Stimulated activated naive CD4-positive, alpha-beta T cell (primary cell): Measurements from ENCODE around the gene GSE1.

Source experiments
- DNase-seq, 6 experiments: peaks; one replicate each; lab custom pipeline; 2025; lab: John Stamatoyannopoulos, UW

GSE1 gene

DNA sequence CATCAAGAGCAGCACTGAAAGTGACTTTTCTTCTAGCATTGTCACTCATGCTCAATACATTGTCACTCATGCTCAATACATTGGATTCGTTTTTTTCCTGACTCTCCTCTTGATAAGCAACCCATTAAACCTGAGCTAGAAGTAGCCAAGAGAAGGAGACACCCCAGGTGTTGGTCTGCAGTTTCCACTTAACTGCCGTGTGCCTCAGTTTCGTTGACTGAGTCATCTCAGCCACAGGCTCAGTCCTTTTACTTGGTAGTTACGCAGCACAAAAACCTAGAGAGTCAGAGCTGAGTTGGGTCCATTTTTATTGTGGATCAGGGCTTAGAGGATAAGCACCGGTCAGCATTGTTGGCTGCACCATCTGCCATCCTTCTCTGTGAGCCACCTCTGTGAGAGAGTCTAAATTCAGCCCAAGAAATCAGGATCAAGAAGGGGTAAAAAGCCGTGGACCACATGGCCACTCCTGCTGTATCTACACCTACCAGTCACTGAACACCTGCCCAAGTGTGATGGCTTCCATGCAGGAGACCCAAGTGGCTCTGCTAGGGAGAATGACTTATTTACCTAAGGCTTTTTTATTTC is 64.4 kb downstream of the GSE1 start:
- DNase-seq = no peak

DNA sequence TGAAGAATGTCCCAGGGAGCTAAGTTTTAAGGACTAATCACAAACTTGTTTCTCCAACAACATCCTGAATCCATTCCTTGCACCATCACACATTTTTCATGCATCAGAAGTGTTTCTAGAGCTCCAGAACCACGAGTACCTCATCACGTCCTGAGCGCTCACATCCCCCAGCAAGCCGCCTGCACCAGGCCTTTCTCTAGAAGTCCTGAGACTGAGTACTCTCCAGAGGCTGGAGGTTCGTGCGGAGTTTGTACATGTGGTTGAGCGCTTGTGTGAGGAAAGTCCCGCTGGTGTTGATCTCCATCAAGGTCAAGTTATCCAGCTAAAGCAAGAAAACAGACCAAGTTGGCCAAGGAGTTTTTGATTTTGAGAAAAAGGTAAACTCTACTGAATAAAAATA is 64.9 kb downstream of the GSE1 start:
- no peak for DNase-seq

DNA sequence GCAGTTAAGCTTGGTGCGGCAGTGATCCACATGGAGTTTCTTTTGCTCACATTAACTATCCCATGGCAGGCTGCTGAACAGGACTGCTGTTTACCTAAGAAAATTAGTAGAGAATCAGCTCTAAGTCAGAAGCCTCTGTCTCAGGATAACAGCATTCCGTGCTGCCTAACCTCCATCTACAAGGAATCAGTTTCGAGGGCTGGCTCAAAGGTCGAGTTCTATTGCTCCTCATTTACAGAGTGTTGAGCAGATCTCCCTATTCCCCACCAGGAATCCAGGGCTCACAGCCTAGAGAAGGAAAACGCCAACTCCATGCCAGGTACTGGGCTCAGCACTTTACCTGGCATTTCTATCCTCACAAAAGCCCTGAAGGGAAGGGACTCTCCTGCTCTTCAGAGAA is 65.7 kb downstream of the GSE1 start:
- no peak for DNase-seq

DNA sequence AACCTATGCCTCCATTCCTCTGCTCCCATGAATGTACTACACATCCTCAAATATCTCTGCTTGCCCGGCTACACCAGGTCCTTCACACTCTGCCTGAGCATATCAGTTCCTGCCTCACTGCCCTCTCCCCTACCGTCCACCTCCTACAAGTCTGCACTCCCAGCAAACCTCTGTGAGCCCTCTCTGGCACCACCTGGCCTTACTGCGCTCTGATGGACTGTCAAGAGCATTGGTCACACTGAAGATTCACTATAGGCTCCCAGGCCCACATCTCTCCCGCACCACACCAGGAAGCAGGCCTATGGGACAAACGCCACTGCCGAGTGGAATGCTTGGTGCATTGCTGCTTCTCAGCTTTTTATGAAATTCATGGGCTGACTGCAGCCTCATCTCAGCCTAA is 66.7 kb downstream of the GSE1 start:
- DNase-seq = no peak

DNA sequence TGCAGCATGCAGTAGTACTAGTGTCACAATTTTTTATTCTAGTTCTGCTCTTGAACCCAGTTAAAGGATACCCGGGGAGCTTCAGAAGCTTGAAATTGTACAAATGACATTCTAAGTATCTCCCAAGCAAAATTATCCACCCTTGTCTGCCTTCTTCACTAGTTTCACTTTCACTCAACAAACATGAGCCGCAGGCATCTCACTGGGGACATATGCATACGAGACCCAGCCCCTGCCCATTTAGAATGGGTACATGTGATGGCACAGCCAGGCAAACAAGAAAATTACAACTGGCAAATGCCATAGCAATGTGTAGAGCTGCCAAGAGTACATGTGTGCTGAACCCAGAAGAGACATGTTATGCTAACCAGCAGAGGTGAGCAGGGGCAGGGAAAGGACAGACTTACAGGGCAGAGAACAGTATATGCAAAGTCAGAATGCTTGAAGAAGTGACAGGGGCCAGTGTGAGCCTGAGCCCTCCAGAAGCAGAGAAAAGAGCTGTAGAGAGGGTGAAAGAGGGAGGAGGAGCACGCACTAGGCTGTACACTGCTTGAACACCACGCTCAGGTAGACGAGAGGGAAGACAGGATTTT is 67.3 kb downstream of the GSE1 start:
- no peak for DNase-seq

GRCh38 chr16:85681255-85681654 is 68.1 kb downstream of the GSE1 start:
- no peak for DNase-seq

- no peak for DNase-seq
These were observed 69.4 kb downstream of the GSE1 start for GRCh38 chr16:85682516-85682915.

GRCh38 chr16:85683363-85683762 is 70.2 kb downstream of the GSE1 start:
- DNase-seq = no peak

DNA sequence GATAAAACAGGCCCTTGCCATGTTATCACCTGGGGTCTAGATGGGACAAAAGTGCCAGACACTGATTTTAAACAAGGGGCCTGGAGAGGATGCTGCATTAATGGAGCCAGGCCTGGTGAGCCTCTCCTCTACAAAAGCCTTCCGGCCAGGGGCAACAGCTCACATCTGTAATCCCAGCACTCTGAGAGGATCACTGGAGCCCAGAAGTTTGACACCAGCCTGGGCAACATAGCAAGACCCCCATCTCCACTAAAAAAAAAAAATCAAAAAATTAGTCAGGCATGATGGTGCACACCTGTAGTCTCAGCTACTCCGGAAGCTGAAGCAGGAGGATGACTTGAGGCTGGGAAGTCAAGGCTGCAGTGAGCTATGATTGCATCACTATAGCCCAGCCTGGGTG is 72.1 kb downstream of the GSE1 start:
- no peak for DNase-seq

DNA sequence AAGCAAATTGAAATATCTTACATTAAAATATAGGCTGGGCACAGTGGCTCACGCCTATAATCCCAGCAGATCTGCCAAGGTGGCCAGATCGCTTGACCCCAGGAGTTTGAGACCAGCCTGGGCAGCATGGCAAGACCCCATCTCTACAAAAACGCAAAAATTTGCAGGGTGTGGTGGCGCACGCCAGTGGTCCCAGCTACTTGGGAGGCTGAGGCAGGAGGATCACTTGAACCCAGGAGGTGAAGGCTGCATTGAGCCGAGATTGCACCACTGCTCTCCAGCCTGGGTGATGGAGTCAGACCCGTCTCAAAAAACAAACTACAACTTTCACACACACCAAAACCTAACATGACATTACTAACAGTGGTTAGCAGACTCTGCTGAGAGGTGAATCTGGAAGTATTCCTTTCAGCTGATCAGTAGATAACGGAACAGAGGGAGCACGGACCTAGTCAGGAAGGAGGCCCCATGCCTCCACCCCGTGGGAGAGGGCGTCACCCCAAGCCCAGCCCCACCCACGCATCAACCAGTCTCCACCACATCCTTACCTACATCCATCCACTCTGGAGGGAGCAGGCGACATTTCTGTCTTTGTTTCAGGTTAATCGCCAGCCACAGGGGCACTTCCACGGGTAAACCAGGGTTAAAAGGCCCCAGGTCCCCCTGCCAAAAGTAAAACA is 73.9 kb downstream of the GSE1 start:
- no peak for DNase-seq

DNA sequence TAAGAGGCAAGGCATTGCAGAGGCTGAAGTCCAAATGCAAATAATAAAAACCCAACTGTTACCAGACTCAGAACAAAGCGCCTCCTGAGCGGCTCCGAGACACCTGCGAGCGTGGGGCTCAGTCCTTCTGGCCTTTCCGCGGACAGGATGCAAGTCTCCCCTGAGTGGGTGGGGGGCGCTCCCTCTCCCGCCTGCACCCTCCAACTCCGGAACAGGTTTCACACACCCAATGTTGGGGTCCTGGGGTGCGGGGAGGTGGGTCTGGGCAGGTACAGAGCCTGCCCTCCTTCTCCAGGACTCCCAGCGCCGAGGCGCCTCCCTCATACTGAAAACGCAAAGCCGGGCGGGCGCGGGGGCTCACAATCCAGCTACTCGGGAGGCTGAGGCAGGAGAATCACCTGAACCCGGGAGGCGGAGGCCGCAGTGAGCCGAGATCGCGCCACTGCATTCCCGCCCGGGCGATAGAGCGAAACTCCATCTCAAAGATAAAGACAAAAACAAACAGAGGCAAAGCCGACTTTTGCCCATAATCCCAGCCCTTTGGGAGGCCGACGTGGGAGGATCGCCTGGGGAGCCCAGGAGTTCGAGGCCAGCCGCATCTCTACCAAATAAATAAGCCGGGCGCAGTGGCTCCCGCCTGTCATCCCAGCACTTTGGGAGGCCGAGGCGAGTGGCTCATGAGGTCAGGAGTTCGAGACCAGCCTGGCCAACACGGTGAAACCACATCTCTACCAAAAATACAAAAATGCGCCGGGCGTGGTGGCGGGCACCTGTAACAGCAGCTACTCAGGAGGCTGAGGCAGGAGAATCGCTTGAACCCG is 74.7 kb downstream of the GSE1 start:
- no peak for DNase-seq

- peak; percentile 82 to 91 (median 88) for DNase-seq
These were observed 75.6 kb downstream of the GSE1 start, which contains the start of gene GINS2 for GRCh38 chr16:85688586-85689284. Gene GINS2 (minus strand): TSS chr16:85688954. CDS start chr16:85688898, 56 bp downstream.

DNA sequence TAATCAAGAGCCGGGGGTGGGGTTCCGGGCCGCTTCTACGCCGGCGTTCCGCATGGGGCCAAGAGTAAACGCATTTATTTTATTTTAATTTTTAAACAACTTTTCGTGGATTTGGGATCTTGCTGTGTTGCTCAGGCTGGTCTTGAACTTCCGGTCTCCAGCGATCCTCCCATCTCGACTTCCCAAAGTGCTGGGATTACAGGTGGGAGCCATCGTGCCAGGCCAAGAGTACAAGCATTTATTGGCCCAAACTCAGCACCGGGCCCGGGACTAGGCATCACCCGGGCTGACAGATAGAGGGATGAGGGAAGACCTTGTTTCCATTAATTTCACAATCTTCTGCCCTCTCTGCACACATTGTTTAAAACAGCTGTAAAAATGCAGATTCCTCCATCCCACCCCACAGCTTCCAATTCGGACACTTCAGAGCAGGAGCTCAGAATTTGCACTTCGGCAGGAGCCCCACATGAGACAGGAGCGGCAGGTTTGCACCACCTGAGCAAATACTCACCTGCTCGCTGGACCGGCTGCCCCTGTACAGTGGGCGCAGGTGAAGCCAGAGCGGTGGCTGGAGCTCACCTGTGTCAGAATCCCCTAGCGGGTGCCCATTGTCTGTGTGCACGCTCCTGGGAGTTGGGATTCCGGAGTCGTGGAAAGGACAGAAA is 76.3 kb downstream of the GSE1 start:
- no peak for DNase-seq

- no peak for DNase-seq
These were observed 76.8 kb downstream of the GSE1 start for GRCh38 chr16:85689950-85690320.

- DNase-seq = no peak
These were observed 77.4 kb downstream of the GSE1 start for GRCh38 chr16:85690469-85691064.

DNA sequence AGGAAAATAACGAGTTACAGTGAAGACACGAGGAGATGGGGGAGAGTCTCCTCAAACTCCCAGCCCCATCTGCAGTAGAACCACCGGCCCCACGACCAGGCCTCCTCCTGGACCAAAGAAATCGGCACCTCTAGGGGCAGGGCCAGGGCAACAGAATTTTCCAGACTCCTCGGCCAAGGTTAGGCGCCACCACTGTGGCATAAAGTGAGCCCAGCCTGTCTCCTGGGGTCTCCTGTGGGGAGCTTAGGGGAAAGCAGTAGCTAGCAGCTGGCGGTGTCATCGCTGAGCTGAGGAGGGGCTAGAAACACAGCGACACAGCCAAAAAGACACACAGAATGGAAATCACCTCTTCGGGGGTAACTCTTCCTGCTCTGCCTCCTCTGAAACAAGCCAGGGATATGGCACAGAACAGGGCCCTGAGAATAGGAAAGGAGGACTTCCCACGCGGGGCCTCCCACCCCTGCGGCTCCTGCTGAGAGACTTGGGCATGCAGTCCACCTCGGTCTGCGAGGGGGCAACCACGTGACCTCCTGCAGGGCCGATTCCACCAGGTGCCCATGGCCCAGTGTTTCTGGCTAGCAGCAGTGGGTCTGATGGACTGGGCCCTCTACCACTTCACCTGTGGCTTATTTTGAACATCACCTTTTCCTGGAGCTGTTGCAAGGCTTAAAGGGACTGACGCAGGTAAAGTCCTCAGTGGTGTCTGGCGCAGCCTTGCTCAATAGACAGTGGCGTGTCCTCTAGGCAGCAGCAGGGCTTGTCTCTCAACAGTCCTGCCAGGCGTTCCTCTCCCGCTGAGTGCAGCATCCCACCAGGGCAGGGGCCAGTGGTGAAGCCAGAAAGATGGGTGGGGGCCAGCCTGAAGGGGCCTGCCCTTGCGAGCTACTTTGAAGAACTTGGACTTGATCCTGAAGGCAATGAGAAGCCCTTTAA is 82.3 kb downstream of the GSE1 start:
- no peak for DNase-seq

- no peak for DNase-seq
These were observed 83.7 kb downstream of the GSE1 start for GRCh38 chr16:85696781-85697180.

DNA sequence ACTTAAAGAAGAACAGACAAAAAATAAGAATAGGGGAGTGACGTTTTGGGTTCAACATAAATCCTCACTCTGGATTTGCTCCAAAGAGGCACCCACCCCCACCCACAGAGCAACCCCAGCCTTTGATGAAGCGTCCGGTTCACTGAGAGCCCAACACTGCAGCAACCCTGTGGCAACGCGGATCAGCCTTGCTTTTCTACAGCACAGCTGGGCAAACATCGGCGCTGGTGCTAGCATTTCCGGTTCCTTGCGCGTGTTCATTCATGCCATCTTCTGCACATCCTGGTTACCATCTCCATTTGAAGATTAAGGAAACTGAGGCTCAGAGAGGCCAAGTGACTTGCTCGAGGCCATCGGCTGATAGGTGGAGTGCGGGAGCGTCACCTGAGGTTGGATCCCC is 84.3 kb downstream of the GSE1 start:
- no peak for DNase-seq

DNA sequence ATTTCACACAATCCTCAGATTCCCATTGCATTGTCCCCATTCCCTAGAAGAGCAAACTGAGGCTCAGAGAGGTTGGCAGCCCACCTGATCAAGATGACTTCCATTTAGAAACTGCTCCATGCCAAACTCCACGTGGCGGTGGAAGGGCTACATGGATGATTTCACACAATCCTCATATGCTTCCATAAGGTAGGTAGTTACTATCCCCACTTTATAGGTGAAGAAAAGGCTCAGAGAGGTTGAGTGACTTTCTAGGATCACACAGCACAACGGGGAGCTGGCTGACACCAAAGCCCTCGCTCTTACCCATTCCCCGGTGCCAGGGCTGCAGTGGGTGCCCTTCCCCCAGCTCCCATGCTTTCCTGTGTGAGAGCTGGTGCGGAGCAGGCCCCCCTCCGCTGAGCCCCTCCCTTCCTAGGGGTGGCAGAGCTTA is 85.4 kb downstream of the GSE1 start:
- DNase-seq = no peak

DNA sequence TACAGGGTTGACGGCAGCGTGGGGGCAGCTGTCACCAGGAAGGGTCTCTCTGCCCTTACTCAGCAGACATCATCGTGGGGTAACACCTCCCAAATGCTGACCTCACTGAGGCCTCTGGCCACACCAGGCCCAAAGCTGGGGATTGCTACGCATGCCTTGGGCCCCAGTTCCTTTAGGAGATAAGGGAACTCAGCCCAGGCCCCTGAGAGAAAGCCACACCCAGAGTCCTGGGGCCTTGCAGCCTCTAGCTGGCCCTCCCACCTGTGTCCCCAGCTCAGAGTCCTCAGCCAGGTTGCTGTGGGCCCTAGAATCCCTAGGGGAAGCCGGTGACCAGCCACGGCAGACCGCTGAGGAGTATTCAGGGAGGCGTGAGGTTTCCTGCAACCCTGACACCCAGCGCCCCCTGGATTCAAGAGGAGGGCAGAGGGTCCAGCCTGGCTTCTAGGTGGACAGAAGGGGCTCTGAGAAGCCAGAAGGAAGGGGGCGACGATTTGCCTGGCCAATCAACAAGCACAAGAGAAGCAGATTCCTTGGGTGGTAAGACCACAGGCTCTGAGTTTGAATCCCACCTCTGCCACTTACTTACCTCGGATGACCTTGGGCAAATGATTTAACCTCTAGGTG is 85.9 kb downstream of the GSE1 start:
- no peak for DNase-seq
